Naive B cell (primary cell): ENCODE data around the gene MON1B. TPM values are rescaled to one million over a fixed set of nuclear protein-coding genes. Genes with fewer than 3 reads are reported as not detected.
"Not testable (repeated sequence)": the region's sequence is repeated elsewhere in the genome, so short reads cannot be mapped to it uniquely, and the experiment has no call there.

ENCODE experiments used
- ATAC-seq, 2 donors: fragments of 150-1000 bp; cut with Tn5 transposase; 2 replicates each; pipeline ENCODE4 v1.10.0; 2021; ENCODE audit warnings: low read depth in 2 of 2, mild to moderate bottlenecking in 2 of 2, moderate library complexity in 2 of 2
- DNase-seq: peaks from one replicate; pipeline ENCODE4 v3.0.0; 2022
- H3K27ac Mint-ChIP-seq, 6 donors: one replicate each; pipeline ENCODE4 v1.8.0; 2020 to 2022; ENCODE audit warnings: mild to moderate bottlenecking in 6 of 6, mixed read lengths in 6 of 6, moderate library complexity in 5 of 6, inconsistent platforms in 2 of 6
- H3K27me3 Mint-ChIP-seq, 3 donors: one replicate each; pipeline ENCODE4 v1.8.0; 2021 to 2022; ENCODE audit warnings: mixed read lengths in 3 of 3, mild to moderate bottlenecking in 1 of 3
- H3K36me3 Mint-ChIP-seq, 2 donors: one replicate each; pipeline ENCODE4 v1.8.0; 2020 to 2022; ENCODE audit warnings: mixed read lengths in 2 of 2, inconsistent platforms in 1 of 2, mild to moderate bottlenecking in 1 of 2
- H3K4me1 Mint-ChIP-seq, 3 donors: one replicate each; pipeline ENCODE4 v1.8.0; 2020 to 2022; ENCODE audit warnings: mixed read lengths in 3 of 3, inconsistent platforms in 1 of 3, mild to moderate bottlenecking in 1 of 3, moderate library complexity in 1 of 3
- H3K4me3 Mint-ChIP-seq, 8 donors: one replicate each; pipeline ENCODE4 v1.8.0; 2020 to 2022; ENCODE audit warnings: mild to moderate bottlenecking in 8 of 8, mixed read lengths in 8 of 8, moderate library complexity in 8 of 8, inconsistent platforms in 2 of 8
- H3K9me3 Mint-ChIP-seq, 7 donors: one replicate each; pipeline ENCODE4 v1.8.0; 2020 to 2022; ENCODE audit warnings: mixed read lengths in 7 of 7, mild to moderate bottlenecking in 5 of 7, inconsistent platforms in 2 of 7, moderate library complexity in 1 of 7
- polyA plus RNA-seq, 6 donors: library from polyadenylated mRNA; unstranded; fragments of 300-500 nt; fragmentation: Illumina TruSeq; gene quantifications; one replicate each; pipeline ENCODE4 v1.2.3, GENCODE V29; 2021; ENCODE audit warnings: low read depth in 6 of 6

MON1B gene
- polyA plus RNA-seq = 10 to 100 TPM; 12.6 to 45.4 (median 33.1) TPM

DNA sequence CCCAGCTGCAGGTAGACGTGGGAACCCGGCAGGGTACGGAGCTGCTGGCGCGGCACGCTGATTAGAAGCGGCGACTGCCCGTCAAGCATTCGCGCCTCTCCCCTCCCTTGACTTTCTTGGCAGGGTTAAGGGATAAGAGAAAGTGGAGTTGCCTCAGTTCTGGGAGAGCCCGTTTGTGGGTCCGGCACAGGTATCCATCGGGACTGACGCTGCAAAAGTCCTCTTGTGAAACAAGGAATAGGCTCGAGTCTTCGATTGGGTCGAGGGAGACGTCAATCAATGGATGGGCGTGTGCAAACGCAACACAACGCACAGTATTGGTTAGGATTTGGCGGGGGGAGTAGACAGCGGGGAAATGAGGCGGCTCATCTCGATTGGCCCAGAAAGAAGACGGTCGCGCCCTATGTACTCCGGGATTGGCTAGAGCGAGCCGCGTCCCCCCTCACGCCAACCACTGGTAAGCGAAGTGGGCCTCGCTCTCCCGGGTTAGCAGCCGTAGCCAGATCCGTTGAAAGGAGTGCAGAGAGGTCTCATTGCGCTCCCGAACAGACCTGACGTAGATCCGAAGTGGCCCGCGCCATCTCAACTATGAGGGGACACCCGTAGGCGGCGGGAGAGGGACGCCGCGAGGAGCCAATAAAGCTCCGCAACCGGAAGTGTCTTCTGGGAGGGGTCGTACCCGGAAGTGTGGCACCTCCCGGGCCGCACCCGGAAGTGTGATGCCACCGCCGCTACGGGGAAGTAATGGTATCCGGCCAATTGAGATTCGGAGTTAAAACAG is at the start of gene MON1B:
TSS of gene MON1B (plus strand) at position 713 of the 781 bp plus-strand sequence. CDS start 296 bp downstream, outside the sequence.
- peaks cover 0 to 15% (median 0%) of the 10 kb centered on the region in 7 donors for H3K9me3 Mint-ChIP-seq
- peaks cover 11 to 32% of the 10 kb centered on the region in 2 donors for H3K36me3 Mint-ChIP-seq

DNA sequence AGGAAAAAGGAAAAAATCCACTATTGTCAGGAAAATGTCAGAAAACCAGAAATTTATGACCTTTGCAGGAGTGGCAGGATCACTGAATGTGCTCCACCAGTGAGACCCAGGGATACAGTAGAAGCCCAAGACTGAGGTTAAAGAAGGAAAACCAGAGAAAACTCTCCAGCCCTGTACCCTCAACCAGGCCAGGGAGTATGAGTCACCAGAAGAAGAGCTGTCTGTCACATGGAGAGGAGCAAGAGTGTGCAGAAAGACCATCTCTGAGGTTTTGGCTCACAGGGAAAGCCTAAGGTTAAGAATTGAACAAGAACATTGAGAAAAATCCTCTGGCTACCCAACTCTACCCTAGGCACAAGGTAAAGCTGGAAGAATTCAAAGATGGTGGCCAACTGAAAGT is 47.6 kb upstream of the MON1B start:
- Mint-ChIP-seq H3K27me3 (peaks cover 6 to 19% (median 16%) of the 10 kb centered on the region in 3 donors), H3K4me3 (no peak overlapping the region), H3K4me1 (no peaks in the 10 kb centered on the region), H3K36me3 (peaks cover 0 to 8% of the 10 kb centered on the region in 2 donors), H3K27ac (no peak overlapping the region), H3K9me3 (peaks cover 5 to 28% (median 11%) of the 10 kb centered on the region in 7 donors)
- ATAC-seq (no peak), DNase-seq (no peak)

More for the DNA sequence above, at the start of gene MON1B:
- ATAC-seq = peak; percentile 88 to 90
- H3K4me1 Mint-ChIP-seq = peaks cover 38 to 47% (median 47%) of the 10 kb centered on the region in 3 donors
- peak; percentile 97 for DNase-seq
- H3K27me3 Mint-ChIP-seq = peaks cover 0 to 10% (median 8%) of the 10 kb centered on the region in 3 donors
- peak within 1 kb of the TSS; percentile 98 to 100 (median 99) for H3K27ac Mint-ChIP-seq
- peak within 1 kb of the TSS; percentile 94 to 100 (median 98) for H3K4me3 Mint-ChIP-seq

DNA sequence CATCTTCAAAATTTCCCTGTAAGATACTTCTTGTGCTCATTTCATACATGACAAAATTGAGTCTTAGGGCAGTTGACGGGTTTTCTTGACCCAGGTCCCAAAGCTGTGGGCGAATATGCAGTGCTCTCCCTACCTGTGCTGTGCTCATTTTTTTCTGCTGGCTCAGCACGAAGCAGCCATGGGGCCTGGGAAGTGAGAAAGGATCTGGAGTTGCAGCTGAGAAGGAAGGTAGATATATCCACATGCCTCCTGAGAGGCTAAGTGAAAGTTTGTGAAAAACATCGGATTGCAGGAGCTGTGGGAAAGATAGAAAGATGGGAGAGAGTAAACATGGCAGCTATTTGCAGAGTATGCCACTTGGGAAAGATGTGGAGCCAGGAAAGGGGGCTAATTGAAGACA is 42.9 kb upstream of the MON1B start:
- peaks cover 26 to 30% (median 28%) of the 10 kb centered on the region in 3 donors for H3K27me3 Mint-ChIP-seq
- H3K4me3 Mint-ChIP-seq = no peak overlapping the region
- no peak for DNase-seq
- H3K36me3 Mint-ChIP-seq = peaks cover 0 to 8% of the 10 kb centered on the region in 2 donors
- ATAC-seq = no peak
- H3K27ac Mint-ChIP-seq = no peak overlapping the region
- H3K4me1 Mint-ChIP-seq = no peaks in the 10 kb centered on the region
- H3K9me3 Mint-ChIP-seq = peaks cover 5 to 33% (median 11%) of the 10 kb centered on the region in 7 donors

DNA sequence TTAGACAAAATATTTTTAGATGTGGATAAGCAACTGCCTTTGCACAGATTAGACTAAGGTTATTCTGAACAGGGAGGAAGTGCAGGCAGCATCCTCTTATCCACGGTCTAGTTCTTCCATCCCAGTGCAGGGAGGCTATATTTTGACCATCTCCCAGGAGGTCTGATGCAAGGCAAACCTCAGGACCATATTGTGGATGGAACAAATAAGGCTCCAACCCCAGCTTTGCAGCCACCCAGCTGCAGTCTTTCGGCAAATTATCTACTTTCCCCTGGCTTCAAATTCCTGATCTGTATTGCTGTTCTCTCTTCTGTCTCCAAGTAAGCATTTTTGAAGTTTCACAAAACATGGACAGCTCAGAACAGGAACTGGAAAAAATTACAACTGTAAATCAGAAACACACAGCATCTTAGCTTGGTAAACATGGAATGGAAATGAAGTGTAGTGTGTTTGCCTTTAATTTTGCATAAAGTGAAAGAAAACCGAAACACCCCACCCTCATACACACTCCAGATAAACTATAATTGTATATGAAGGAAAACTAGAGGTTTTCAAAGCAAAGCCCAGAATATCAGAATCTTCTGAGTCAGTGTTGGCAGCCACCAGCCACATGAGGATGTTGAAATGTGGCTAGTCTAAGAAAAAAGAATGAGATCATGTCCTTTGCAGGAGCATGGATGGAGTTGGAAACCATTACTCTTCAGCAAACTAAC is 33.5 kb upstream of the MON1B start:
- H3K27me3 Mint-ChIP-seq = peaks cover 16 to 50% (median 38%) of the 10 kb centered on the region in 3 donors
- DNase-seq (no peak), ATAC-seq (no peak)
- H3K36me3 Mint-ChIP-seq = no peaks in the 10 kb centered on the region
- H3K4me3 Mint-ChIP-seq = no peak overlapping the region
- H3K9me3 Mint-ChIP-seq = peaks cover 0 to 3% (median 0%) of the 10 kb centered on the region in 7 donors
- no peaks in the 10 kb centered on the region for H3K4me1 Mint-ChIP-seq
- H3K27ac Mint-ChIP-seq = no peak overlapping the region

DNA sequence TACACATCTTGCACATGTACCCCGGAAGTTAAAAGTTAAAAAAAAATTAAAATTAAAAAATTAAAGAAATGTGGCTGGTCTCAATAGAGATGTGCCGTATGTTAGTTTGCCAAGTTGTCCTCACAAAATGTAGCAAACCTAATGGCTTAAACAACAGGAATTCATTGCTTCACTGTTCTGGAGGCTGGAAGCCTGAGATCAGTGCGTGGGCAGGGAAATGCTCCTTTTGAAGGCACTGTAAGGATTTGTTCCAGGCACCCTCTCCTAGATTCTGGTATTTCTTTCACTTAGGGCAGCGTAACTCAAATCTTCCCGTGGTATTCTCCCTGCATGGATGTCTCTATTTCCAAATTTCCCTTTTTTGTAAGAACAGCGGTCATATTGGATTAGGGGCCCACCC is 32.7 kb upstream of the MON1B start:
- peaks cover 0 to 3% (median 0%) of the 10 kb centered on the region in 7 donors for H3K9me3 Mint-ChIP-seq
- DNase-seq (no peak), ATAC-seq (no peak)
- H3K36me3 Mint-ChIP-seq = no peaks in the 10 kb centered on the region
- peaks cover 21 to 43% (median 42%) of the 10 kb centered on the region in 3 donors for H3K27me3 Mint-ChIP-seq
- no peak overlapping the region for H3K4me3 Mint-ChIP-seq
- H3K4me1 Mint-ChIP-seq = no peaks in the 10 kb centered on the region
- H3K27ac Mint-ChIP-seq = no peak overlapping the region

DNA sequence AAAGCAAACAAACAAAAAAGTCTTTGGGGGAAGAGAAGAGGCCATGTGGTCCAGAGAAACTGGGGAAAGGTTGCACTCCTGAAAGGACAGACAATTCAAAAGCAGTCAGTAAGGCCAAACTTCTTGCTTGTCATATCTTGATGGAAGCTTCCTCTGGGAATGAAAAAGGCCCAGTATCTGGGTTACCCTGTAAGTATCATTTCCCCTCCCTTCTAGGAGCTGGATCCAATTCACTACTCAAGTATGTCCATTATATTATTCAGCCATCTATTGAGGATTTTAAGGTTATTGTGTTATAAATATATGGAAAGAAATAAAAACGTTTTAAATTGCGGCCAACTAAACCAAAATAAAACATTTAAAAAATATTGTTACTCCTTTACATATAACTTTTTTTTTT is 26.0 kb upstream of the MON1B start:
- H3K27ac Mint-ChIP-seq = no peak overlapping the region

DNA sequence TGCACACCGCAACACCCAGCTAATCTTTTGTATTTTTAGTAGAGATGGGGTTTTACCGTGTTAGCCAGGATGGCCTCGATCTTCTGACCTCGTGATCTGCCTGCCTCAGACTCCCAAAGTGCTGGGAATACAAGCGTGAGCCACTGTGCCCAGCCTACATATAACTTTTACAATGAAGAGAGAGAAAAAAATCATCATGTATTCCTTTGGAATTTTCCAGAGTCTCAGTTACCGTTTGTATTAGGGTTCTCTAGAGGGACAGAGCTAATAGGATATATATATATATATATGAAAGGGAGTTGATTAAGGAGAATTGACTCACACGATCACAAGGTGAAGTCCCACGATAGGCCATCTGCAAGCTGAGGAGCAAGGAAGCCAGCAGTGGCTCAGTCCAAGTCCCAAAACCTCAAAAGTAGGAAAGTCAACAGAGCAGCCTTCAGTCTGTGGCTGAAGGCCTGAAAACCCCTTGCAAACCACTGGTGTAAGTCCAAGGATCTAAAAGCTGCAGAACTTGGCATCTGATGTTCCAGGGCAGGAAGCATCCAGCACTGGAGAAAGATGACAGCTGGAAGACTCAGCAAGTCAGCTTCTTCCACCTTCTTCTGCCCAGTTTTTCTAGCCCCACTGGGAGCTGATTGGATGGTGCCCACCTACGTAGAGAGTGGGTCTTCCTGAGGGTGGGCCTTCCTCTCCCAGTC is 25.3 kb upstream of the MON1B start:
- not testable (repeated sequence) for ATAC-seq, H3K9me3 Mint-ChIP-seq, H3K36me3 Mint-ChIP-seq, DNase-seq, H3K4me1 Mint-ChIP-seq, H3K4me3 Mint-ChIP-seq, H3K27ac Mint-ChIP-seq
- H3K27me3 Mint-ChIP-seq = peaks cover 34 to 42% (median 39%) of the 10 kb centered on the region in 3 donors

More for the DNA sequence above, 26.0 kb upstream of the MON1B start:
- Mint-ChIP-seq H3K4me3 (no peak overlapping the region), H3K4me1 (no peaks in the 10 kb centered on the region), H3K36me3 (no peaks in the 10 kb centered on the region), H3K9me3 (no peaks in the 10 kb centered on the region), H3K27me3 (peaks cover 34 to 42% (median 39%) of the 10 kb centered on the region in 3 donors)
- DNase-seq = no peak
- ATAC-seq = no peak

DNA sequence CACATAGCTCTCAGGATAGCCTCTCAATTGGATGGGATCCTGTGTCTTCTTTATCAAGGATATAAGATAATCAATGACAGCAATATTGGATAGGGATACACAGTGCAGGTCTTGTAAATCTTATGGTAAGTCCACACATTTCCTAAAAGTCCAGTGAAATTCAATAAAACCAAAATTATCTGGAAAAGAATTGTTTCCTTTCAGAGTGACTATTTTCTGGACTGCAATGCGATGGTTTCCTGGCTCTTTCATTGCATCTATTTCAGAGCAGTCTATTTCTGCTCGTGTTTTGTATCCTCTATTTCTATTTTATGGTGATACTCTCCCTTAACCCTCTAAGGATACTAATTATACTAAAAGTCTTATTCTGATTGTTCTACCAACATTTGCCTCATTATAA is 24.3 kb upstream of the MON1B start:
- no peak for DNase-seq
- no peak overlapping the region for H3K4me3 Mint-ChIP-seq
- H3K9me3 Mint-ChIP-seq = no peaks in the 10 kb centered on the region
- no peaks in the 10 kb centered on the region for H3K36me3 Mint-ChIP-seq
- ATAC-seq = no peak
- H3K27ac Mint-ChIP-seq = no peak overlapping the region
- no peaks in the 10 kb centered on the region for H3K4me1 Mint-ChIP-seq
- peaks cover 37 to 44% (median 40%) of the 10 kb centered on the region in 3 donors for H3K27me3 Mint-ChIP-seq

DNA sequence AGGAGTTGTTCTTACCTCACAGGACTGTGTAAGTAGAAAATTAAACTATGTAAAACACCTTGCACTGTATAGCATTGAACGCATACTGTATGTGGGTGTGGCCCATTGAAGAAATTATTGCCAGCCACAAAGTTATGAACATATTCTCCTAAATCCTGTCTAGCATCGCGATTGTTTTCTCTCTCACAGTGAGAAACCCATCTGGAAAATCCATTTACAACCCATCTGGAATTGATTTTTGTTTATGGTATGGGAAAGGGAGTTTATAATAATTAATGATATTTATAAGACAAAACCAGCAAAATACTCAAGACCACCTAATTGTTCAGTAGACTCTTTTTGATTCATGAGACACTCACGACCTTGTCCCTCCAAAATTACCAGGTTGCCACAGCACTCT is 22.1 kb upstream of the MON1B start:
- no peaks in the 10 kb centered on the region for H3K4me1 Mint-ChIP-seq
- H3K36me3 Mint-ChIP-seq = no peaks in the 10 kb centered on the region
- no peaks in the 10 kb centered on the region for H3K9me3 Mint-ChIP-seq
- no peak overlapping the region for H3K4me3 Mint-ChIP-seq
- ATAC-seq (no peak), DNase-seq (no peak)
- peaks cover 37 to 49% (median 47%) of the 10 kb centered on the region in 3 donors for H3K27me3 Mint-ChIP-seq
- H3K27ac Mint-ChIP-seq = no peak overlapping the region

DNA sequence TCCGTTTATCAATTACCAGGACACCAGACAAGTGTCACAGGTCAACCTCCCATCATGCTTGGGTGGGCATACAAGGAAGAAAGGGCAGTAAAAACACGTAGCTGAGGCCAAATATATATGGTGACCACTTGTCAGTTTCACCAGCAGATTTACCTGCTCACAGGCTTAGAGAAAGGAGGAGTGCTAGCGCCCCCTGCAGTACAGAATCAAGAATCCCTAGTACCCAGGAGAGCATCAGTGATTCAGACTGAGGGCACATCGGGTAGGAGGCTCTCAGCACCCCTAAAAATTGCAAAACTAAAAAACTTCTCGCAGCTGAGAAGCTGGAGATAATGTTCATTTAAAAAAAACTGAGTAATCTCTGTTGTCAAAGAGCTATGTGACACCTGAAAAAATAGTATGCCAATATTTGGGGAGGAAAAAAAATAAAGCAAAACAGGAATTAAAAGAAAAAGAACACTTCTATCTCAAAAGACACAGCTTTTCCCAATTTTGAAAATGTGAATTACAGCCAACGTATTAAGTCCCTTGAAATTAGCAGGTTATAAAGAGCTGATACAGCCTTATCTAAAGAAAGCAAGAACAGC is 21.2 kb upstream of the MON1B start:
- DNase-seq (no peak), ATAC-seq (peak; percentile 38 to 58)
- peaks cover 41 to 55% (median 50%) of the 10 kb centered on the region in 3 donors for H3K27me3 Mint-ChIP-seq
- H3K4me3 Mint-ChIP-seq = no peak overlapping the region
- H3K36me3 Mint-ChIP-seq = no peaks in the 10 kb centered on the region
- no peak overlapping the region for H3K27ac Mint-ChIP-seq
- no peaks in the 10 kb centered on the region for H3K9me3 Mint-ChIP-seq
- no peaks in the 10 kb centered on the region for H3K4me1 Mint-ChIP-seq

DNA sequence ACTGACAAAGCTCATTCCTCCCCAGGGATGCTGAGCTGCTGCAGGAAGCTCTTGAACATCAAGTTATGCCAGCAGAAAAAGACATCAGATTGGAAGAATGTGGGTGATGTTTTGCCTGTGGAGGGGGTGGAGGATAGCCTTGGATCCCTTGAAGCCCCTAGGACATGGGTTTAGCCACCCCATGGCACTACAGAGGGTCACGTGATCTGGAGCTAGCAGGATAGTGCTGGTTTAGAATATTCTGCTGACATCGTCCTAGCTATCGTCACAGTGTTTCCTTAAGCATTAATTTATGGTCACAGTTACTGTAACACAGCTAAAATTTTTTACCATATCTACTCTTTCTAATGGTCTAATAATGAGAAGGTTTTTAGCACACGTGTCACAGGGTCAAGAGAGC is 20.2 kb upstream of the MON1B start:
- Mint-ChIP-seq H3K36me3 (no peaks in the 10 kb centered on the region), H3K4me3 (no peak overlapping the region), H3K4me1 (no peaks in the 10 kb centered on the region), H3K27me3 (peaks cover 52 to 63% (median 60%) of the 10 kb centered on the region in 3 donors), H3K27ac (no peak overlapping the region), H3K9me3 (no peaks in the 10 kb centered on the region)
- ATAC-seq (no peak), DNase-seq (no peak)

DNA sequence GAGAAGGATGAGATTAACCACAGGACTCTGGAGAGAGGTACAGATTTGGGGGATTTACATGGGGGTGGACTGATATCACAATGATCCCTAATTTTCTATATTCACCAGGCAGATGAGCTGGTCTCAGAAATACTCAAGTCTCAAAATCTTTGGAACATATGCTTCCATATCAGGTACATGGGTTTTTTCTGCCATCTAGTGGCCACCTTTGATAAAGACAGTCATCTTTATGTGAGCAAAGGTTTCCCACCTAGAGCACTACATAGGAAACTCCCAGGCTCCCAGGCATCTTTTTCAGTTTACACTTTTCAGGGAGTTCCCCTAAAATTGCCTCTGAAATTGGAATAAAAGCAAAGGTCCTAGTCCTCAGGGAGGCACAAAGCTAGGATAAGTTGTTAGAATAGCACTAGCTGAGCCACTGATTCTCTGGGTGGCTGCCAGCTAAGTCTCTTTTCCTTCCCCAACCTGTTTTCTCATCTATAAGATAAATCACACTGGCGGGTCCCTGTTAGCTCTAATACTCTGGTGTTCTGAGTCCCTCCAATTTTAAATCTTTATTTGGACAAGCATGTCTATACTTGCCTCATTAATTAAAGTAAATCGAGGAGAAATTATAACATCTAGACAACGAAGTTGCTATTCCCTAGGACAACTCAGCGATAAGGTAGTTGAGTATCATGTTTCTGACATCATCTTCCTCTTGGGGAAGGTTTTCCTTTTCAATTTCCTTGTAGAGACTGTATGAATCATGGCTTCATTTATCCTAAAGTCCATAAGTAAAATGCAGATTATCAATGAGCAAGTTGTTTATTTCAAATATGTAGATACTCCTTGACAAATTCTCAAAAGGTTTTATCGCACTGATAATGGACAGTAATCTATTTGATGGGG is 19.0 kb upstream of the MON1B start:
- peak; percentile 54 to 68 for ATAC-seq
- Mint-ChIP-seq H3K4me3 (no peak overlapping the region), H3K36me3 (no peaks in the 10 kb centered on the region), H3K27me3 (peaks cover 58 to 68% (median 68%) of the 10 kb centered on the region in 3 donors), H3K27ac (no peak overlapping the region), H3K9me3 (no peaks in the 10 kb centered on the region), H3K4me1 (no peaks in the 10 kb centered on the region)
- peak; percentile 26 for DNase-seq
